ENCODE measurements around the gene CST6.

Gene CST6

GRCh38 chr11:66062408-66062807 is 50.6 kb downstream of the CST6 start:
- no peak for ATAC-seq
- TF ChIP-seq ZNF70 (CRISPR knock-in tag; IDR thresholded peaks at IDR 0.05): no peak
- no peak for TF ChIP-seq TCF4 (CRISPR knock-in tag; IDR thresholded peaks at IDR 0.05; ENCODE audit: borderline replicate concordance)
- TF ChIP-seq, protein P1, sequence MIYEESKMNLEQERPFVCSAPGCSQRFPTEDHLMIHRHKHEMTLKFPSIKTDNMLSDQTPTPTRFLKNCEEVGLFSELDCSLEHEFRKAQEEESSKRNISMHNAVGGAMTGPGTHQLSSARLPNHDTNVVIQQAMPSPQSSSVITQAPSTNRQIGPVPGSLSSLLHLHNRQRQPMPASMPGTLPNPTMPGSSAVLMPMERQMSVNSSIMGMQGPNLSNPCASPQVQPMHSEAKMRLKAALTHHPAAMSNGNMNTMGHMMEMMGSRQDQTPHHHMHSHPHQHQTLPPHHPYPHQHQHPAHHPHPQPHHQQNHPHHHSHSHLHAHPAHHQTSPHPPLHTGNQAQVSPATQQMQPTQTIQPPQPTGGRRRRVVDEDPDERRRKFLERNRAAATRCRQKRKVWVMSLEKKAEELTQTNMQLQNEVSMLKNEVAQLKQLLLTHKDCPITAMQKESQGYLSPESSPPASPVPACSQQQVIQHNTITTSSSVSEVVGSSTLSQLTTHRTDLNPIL (CRISPR knock-in tag; IDR thresholded peaks at IDR 0.05; ENCODE audit: low read depth): no peak
